Fibroblast of skin of right biceps (primary cell): ENCODE results near the gene SP8.

Experiments
- DNase-seq: peaks from one replicate; pipeline ENCODE4 v3.0.0-alpha.2; 2013

SP8 gene

GRCh38 chr7:20748853-20749252 is 37.8 kb downstream of the SP8 start:
- DNase-seq: no peak

GRCh38 chr7:20747001-20747400 is 39.7 kb downstream of the SP8 start:
- DNase-seq: no peak

GRCh38 chr7:20745702-20746101 is 41.0 kb downstream of the SP8 start:
- DNase-seq: no peak

DNA sequence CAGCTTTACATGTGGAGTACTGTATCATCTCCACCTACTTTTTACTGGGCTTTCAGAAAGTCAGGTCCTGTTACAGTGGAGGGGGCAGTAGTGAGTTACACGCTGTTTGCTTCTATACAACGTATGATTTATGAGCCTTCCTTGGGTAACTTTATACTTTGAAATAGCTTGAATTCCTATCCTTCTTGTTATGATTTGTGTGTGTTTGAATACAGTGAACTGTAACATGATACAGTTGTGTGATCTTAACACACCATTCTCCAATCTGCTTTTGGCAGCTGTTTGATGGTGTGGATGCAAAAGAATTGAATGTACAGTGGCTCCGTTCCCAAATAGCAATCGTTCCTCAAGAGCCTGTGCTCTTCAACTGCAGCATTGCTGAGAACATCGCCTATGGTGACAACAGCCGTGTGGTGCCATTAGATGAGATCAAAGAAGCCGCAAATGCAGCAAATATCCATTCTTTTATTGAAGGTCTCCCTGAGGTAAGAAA is 41.7 kb downstream of the SP8 start:
- peak; percentile 8 for DNase-seq

DNA sequence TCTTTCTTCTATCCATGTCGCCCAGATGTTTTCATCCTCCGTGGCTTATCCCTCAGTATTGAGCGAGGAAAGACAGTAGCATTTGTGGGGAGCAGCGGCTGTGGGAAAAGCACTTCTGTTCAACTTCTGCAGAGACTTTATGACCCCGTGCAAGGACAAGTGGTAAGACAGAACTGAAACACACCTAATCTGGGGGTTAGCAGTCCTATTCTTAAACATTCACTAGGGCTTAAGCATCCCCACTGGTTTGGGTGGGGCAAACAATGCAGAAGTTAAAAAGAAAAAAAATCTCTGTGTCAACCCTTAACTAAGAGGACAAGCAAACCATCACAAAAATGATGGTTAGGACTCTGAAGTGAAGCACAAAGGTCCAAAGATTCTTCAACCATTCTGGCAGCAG is 43.8 kb downstream of the SP8 start:
- no peak for DNase-seq

DNA sequence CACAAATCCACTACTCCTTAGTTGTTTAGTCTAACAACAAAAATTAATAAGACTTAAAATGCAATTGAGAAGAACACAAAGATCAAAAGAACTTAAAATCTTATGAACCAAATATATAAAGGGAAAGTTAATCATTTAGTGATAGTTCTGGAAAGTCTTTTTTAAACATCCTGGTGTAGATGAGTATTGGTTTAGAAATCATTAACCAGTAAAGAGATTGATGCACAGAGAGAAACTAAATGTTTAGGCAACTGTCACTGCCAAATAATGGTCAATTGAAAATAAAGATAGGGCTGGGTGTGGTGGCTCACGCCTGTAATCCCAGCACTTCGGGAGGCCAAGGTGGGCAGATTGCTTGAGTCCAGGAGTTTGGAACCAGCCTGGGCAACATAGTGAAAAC is 44.9 kb downstream of the SP8 start:
- no peak for DNase-seq

GRCh38 chr7:20738518-20739481 is 47.9 kb downstream of the SP8 start:
- DNase-seq: no peak

GRCh38 chr7:20737840-20738448 is 48.7 kb downstream of the SP8 start:
- no peak for DNase-seq

DNA sequence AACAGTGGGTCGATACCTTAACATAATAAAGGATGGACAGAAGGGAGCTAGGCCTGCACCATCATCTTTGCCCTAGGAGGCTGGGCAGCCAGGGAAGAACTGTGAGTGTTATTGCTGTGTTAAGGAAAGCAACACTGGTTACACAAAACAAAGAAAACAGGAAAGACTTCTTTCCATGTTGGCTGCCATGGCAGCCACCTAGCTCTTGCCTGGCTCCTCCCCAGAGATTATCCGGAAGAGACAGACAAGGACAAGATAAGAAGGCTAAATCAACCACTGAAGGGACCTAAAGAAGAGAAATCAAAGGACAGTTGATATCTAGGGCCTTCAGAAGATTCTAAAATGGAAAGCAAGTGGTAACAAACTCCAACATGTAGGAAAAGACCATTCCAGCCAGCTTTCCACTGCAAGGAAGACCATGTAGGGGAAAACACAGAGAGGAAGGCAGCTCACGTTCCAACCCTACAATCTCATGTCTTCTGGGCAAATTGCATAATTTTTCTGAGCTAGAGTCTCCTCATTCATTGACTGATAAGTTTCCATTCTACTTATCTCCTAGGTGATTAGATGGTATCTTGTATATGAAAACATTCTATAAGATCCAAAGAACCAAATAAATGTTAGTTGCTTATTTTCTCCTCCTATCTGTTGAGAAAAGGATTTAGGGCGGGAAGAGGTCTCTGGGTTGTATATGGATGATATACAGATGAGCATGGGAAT is 51.2 kb downstream of the SP8 start:
- DNase-seq: no peak
